Right lobe of liver (tissue), 6 donors: ENCODE measurements around the gene KRT85. TPM values are rescaled to one million over a fixed set of nuclear protein-coding genes. Genes with fewer than 3 reads are reported as not detected.

Experiments
- ATAC-seq, 4 donors: fragments of 200-7000 bp; cut with Tn5 transposase; one replicate each; pipeline ENCODE4 v1.9.1; 2020; ENCODE audit warnings: mild to moderate bottlenecking in 4 of 4, moderate library complexity in 4 of 4
- DNase-seq, 3 donors: peaks; one replicate each; pipeline ENCODE4 v3.0.0-alpha.2; 2020
- H3K27ac ChIP-seq, 3 donors: fragments of 200-600 bp; one replicate each; pipeline ENCODE4 v1.8.0; 2022
- H3K27me3 ChIP-seq, 2 donors: fragments of 200-600 bp; one replicate each; pipeline ENCODE4 v1.8.0; 2022
- H3K36me3 ChIP-seq, 4 donors: fragments of 200-600 bp; sonication (generic) in 1 of 4; one replicate each; pipeline versions ENCODE4 v1.5.1 to v1.8.0; 2017 to 2022; ENCODE audit warnings: control low read depth in 1 of 4
- H3K4me1 ChIP-seq, 4 donors: fragments of 200-600 bp; sonication (generic) in 1 of 4; one replicate each; pipeline versions ENCODE4 v1.5.1 to v1.8.0; 2017 to 2022; ENCODE audit warnings: control low read depth in 1 of 4
- H3K4me3 ChIP-seq, 3 donors: fragments of 200-600 bp; one replicate each; pipeline ENCODE4 v1.8.0; 2022
- H3K9me3 ChIP-seq, 4 donors: fragments of 200-600 bp; sonication (generic) in 1 of 4; one replicate each; pipeline versions ENCODE4 v1.5.1 to v1.8.0; 2017 to 2022; ENCODE audit warnings: control low read depth in 1 of 4
- CTCF ChIP-seq, 4 donors: fragments of 200-600 bp in 3 of 4; fragments of 450-650 bp in 1 of 4; IDR thresholded peaks; one replicate each; pipeline versions ENCODE4 v1.5.1 to v1.8.0; 2016 to 2022; ENCODE audit warnings: antibody characterized with exemption in 4 of 4, mild to moderate bottlenecking in 2 of 4
- POLR2A ChIP-seq: fragments of 450-650 bp; IDR thresholded peaks from one replicate; pipeline ENCODE4 v1.6.1; 2017; ENCODE audit warnings: antibody characterized with exemption, mild to moderate bottlenecking
- WGBS: methylation state at CpG from one replicate; pipeline ENCODE4 v1.1.6; 2018; ENCODE audit warnings: low coverage, low lambda C conversion rate; ENCODE audit not compliant: insufficient coverage; ENCODE audit errors: missing lambda C conversion rate; 5-methylcytosine and 5-hydroxymethylcytosine counted together
- intact Hi-C, 2 donors: fragments of 100-400 bp; cut with DNase I; formaldehyde crosslinking; loops; one replicate each; pipeline versions ENCODE4 v1.11.2 to v1.14.1; 2022
- total RNA-seq, 6 experiments: library from RNA; depleted of rRNA in 2 of 6; stranded (reverse); fragments of >200 nt in 2 of 6; fragmentation: NEBNext Ultra II Directional in 3 of 6; extraction: Animal tissue kit (Norgen Biotek cat#: 25700) in 3 of 6; gene quantifications; one replicate each; pipeline versions ENCODE4 v1.1.0 to v1.2.4, GENCODE V29; 2016 to 2023
- donor health status: DM: no; HTN: yes; CAD: no.
- donor health status: DM: no; HTN: no; CAD: no.
- donor health status: DM: no; HTN: no; CAD: no.
- donor health status: DM: no; HTN: yes; CAD: no.
- donor health status: DM: no; HTN: yes; CAD: no.

KRT85 gene
- total RNA-seq, 6 experiments from 2014 or later, result not detected

GRCh38 chr12:52387859-52388258, 20.6 kb upstream of the KRT85 start:
- intact Hi-C loops, result no loop called here
- 78% methylated on average over 2 of the region's 2 CpGs for WGBS
- no peak for TF ChIP-seq CTCF (IDR thresholded peaks at IDR 0.05)
- no peak for TF ChIP-seq POLR2A
- ATAC-seq (no peak), DNase-seq (no peak)
- Histone ChIP-seq H3K4me3 (no peak overlapping the region), H3K27me3 (no peaks in the 10 kb centered on the region), H3K36me3 (no peaks in the 10 kb centered on the region), H3K9me3 (no peaks in the 10 kb centered on the region), H3K4me1 (no peaks in the 10 kb centered on the region), H3K27ac (no peak overlapping the region)

GRCh38 chr12:52385226-52385702, 18.0 kb upstream of the KRT85 start, which contains the start of gene KRT84:
Gene KRT84 (minus strand): TSS chr12:52385652. CDS start chr12:52385585, 67 bp downstream.
- TF ChIP-seq POLR2A (no peak), CTCF (IDR thresholded peaks at IDR 0.05) (no peak)
- no peaks in the 10 kb centered on the region for H3K36me3 ChIP-seq
- no peaks in the 10 kb centered on the region for H3K9me3 ChIP-seq
- H3K4me1 ChIP-seq, result no peaks in the 10 kb centered on the region
- no peak within 1 kb of the TSS for H3K4me3 ChIP-seq
- no peak for DNase-seq
- 100% methylated on average over 2 of the region's 11 CpGs for WGBS
- no peak within 1 kb of the TSS for H3K27ac ChIP-seq
- intact Hi-C loops, result no loop called here
- no peak for ATAC-seq
- H3K27me3 ChIP-seq, result no peaks in the 10 kb centered on the region

- TF ChIP-seq CTCF (IDR thresholded peaks at IDR 0.05) (no peak), POLR2A (no peak)
- Histone ChIP-seq H3K27ac (no peak overlapping the region), H3K4me1 (no peaks in the 10 kb centered on the region), H3K36me3 (no peaks in the 10 kb centered on the region), H3K9me3 (no peaks in the 10 kb centered on the region), H3K27me3 (no peaks in the 10 kb centered on the region), H3K4me3 (no peak overlapping the region)
- DNase-seq, result no peak
- intact Hi-C loops, result no loop called here
- ATAC-seq, result no peak
- WGBS, result 100% methylated on average over 2 of the region's 3 CpGs
Measured at GRCh38 chr12:52383331-52383730, 16.1 kb upstream of the KRT85 start.

- Histone ChIP-seq H3K27ac (no peak overlapping the region), H3K4me1 (no peaks in the 10 kb centered on the region), H3K4me3 (no peak overlapping the region), H3K27me3 (no peaks in the 10 kb centered on the region), H3K9me3 (no peaks in the 10 kb centered on the region), H3K36me3 (no peaks in the 10 kb centered on the region)
- no CpG with 5 or more reads among the region's 2 CpGs for WGBS
- intact Hi-C loops, result no loop called here
- ATAC-seq (no peak), DNase-seq (no peak)
- TF ChIP-seq CTCF (IDR thresholded peaks at IDR 0.05), result no peak
- no peak for TF ChIP-seq POLR2A
Measured at GRCh38 chr12:52382854-52383253, 15.6 kb upstream of the KRT85 start.

- TF ChIP-seq CTCF (IDR thresholded peaks at IDR 0.05) (no peak), POLR2A (no peak)
- Histone ChIP-seq H3K4me1 (no peaks in the 10 kb centered on the region), H3K4me3 (no peak overlapping the region), H3K27me3 (no peaks in the 10 kb centered on the region), H3K27ac (no peak overlapping the region), H3K9me3 (no peaks in the 10 kb centered on the region), H3K36me3 (no peaks in the 10 kb centered on the region)
- 71% methylated on average over 2 of the region's 8 CpGs for WGBS
- DNase-seq (no peak), ATAC-seq (no peak)
- intact Hi-C loops, result no loop called here
Measured at GRCh38 chr12:52381206-52381605, 13.9 kb upstream of the KRT85 start.
